MV-4-11 (cell line): ENCODE data around the gene MAN2A2.
"Not testable (repeated sequence)": the region's sequence is repeated elsewhere in the genome, so short reads cannot be mapped to it uniquely, and the experiment has no call there.

ENCODE experiments used
- DNase-seq: peaks from one replicate; lab custom pipeline; 2025; lab: John Stamatoyannopoulos, UW

Gene MAN2A2

DNA sequence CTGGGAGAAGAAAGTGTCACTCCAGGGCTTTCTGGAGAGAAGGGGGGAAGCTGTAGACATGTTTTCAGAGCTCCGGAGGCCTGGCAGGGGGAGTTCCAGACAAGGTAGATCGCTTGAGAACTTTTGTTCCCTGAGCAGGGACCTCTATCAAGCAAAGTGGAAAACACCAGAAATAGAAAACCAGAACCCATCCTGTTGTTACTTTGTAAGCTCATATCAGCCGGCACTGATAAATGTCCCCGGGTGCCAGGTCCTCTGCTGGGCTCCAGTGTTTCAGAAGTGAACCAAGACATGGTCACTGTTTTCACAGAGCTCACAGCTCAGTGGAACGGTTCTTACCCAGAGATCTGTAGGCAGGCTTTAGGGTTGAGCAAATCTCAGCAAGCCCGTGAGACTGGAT, 15.7 kb downstream of the MAN2A2 start:
- no peak for DNase-seq

GRCh38 chr15:90921887-90922286, 18.8 kb downstream of the MAN2A2 start:
- DNase-seq: no peak

DNA sequence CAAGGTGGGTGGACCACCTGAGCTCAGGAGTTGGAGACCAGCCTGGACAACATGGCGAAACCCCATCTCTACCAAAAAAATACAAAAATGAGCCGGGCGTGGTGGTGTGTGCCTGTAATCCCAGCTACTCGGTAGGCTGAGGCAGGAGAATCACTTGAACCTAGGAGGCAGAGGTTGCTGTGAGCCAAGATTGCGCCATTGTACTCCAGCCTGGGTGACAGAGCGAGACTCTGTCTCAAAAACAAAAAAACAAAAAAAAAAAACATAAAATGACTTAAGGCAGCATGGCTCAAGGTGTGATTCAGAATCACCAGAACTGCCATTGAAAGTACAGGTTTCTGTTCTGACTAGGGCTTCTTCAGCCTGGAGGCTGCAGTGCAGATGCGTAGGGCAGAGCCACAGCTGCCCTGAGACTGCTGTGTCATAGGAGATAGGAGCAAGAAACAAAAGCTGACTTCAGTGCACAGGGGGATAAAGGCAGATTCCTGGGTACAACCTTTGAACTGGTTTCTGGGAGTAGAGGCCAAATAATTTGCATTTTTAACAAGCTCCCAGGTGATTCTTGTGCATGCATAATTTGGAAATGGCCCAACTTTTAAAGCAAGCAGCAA, 19.7 kb downstream of the MAN2A2 start:
- DNase-seq: not testable (repeated sequence)

DNA sequence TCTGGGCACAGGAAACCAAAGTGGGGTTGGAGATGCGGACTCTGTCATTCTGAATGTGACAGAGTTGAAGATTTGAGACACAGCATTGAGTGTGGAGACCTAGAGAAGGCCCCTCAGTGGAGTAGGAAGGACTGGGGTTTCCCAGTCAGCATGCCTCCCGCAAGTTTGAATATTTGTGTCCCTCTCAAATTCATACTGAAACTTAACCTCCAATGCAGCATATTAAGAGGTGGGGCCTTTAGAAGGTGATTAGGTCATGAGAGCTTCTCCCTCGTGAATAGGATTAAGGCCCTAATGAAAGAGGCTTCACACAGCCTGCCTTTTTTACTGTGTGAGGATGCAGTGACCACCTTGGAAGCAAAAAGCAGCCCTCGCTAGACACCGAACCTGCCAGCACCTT, 21.3 kb downstream of the MAN2A2 start:
- no peak for DNase-seq

- not testable (repeated sequence) for DNase-seq
Observed at GRCh38 chr15:90926766-90927165, 23.7 kb downstream of the MAN2A2 start.

- peak; percentile 53 for DNase-seq
Observed at GRCh38 chr15:90928106-90928505, 25.0 kb downstream of the MAN2A2 start.

- peak; percentile 13 for DNase-seq
Observed at GRCh38 chr15:90929246-90930019, 26.3 kb downstream of the MAN2A2 start.

DNA sequence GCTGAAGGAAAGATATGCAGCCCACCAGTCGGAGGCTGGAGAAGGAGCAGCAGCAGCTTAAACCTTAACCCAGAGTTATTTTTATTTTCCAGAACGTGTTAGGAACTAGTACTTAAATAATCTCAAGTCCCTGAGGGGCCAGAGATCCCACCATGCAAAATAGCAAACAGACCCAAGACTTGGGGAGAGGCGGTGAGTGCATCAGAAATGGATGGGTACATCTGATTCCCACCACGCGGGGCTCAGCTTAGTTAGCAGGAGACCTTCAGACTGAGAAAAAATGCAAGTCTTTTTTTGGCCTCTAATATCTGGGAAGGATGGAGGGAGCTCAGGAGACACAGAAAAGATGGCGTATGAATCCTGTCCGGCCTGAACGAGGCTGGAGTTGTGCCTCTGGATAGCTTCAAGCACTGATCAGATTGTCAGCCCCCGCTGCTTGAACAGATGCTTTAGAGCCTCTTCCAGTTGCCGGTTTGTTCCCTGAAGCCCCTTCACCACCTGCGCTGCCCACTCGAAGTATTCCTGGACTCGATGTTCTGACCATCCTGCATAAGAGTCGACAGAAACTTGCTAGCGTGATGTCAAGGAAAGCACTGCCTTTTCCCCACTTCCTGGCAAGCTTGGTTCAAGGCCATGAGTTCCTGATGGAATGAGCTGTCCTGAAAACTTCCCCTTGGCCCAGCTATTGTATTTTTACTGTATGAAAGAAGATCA, 27.9 kb downstream of the MAN2A2 start:
- peak; percentile 36 for DNase-seq

DNA sequence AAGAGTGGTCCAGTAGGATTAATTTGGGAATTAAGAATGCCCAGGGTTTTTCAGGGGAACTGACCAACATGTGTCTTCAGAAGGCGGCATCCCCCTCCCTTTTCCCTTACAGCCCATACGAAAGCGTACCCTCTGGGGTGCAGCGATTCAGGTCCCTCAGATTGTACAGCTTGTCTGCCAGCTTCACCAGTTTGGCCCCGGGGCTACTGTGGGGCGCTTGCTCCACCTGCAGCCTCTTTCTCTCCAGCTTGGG, 28.4 kb downstream of the MAN2A2 start:
- DNase-seq: no peak

- peak; percentile 83 for DNase-seq
Observed at GRCh38 chr15:90931828-90932659, 28.9 kb downstream of the MAN2A2 start, which contains the start of gene HDDC3. HDDC3 (minus strand) TSS chr15:90932549; CDS start chr15:90932540, 9 bp downstream.

GRCh38 chr15:90932660-90932991, 29.5 kb downstream of the MAN2A2 start:
- no peak for DNase-seq

- DNase-seq: no peak
Observed at GRCh38 chr15:90933301-90933700, 30.2 kb downstream of the MAN2A2 start.

GRCh38 chr15:90934256-90934948, 31.3 kb downstream of the MAN2A2 start:
- peak; percentile 83 for DNase-seq

DNA sequence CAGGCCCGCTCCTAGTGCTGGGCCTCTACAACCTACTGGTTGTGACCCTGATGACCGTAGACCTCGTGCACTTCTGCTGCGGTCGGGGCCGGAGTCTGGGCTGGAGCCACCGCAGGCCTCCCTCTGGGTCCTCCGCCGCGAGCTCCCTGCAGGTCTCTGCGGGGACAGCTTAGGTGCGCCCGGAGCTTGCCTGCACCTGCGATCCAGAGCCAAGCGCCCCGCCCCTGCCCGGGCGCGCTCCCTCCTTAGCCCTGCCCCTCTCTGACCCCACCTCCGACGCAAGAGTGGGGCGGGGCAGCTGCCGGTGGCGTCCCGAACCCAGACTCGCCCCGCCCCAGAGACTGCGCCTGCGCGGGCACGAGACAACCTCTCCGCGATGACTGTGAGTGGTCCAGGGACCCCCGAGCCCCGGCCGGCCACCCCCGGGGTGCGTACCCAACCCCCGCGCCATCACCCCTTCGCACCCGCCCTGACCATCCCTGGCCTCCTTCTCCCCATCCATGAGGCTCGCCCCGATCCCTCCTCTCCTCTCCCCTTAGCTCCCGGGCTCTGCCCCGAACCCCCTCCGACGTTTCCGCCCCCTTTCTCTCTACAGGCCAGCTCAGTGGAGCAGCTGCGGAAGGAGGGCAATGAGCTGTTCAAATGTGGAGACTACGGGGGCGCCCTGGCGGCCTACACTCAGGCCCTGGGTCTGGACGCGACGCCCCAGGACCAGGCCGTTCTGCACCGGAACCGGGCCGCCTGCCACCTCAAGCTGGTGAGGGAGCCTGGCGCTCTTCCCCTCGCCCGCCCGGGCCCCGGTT, 32.0 kb downstream of the MAN2A2 start, which contains the start of gene UNC45A:
UNC45A (plus strand) TSS at position 337 of the 803 bp plus-strand sequence; CDS start at position 377, 40 bp downstream.
- DNase-seq: peak; percentile 67

GRCh38 chr15:90936823-90937222, 33.7 kb downstream of the MAN2A2 start:
- no peak for DNase-seq

DNA sequence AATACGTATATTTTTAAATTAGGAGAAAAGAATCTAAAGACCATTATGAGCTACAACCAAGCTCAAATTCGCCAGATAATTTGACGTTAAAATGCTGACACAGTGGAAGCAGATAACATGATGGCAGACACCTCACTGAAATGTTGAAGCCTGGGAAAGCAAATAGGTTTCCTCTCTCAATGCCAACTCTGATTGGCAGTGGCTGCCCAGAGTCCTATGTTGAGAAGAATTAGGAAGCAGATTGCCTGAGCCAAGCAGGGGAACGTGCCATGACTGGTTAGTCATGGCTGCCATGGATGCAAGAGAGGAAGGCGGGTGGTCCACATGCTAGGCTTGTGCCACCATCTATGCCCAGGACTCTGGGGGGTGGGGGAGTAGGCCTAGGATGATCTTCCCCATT, 35.2 kb downstream of the MAN2A2 start:
- DNase-seq: no peak

GRCh38 chr15:90939756-90940155, 36.7 kb downstream of the MAN2A2 start:
- no peak for DNase-seq

- no peak for DNase-seq
Observed at GRCh38 chr15:90941038-90941437, 37.9 kb downstream of the MAN2A2 start.

GRCh38 chr15:90942354-90943120, 39.4 kb downstream of the MAN2A2 start:
- DNase-seq: no peak

DNA sequence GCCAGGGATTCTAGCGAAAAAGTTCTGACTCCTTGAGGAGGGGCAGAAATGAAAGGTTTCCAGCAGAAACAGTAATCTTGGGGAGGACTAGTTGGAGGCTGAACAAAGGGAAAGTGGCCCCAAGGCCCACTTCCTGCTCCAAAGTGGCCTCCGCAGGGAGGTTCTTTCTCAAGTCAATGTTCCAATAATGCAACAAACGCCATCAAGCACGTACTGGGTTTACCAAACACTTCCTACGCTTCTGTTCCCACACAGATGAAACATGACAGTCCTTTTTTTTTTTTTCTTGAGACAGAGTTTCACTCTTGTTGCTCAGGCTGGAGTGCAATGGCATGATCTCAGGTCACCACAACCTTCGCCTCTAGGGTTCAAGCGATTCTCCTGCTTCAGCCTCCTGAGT, 42.0 kb downstream of the MAN2A2 start:
- DNase-seq: no peak
